Thyroid gland (tissue), 4 donors: ENCODE measurements around the gene STRN3.

Experiments
- CTCF ChIP-seq, 6 experiments: fragments of 200-600 bp in 3 of 6; fragments of 450-650 bp in 3 of 6; sonication (generic) in 3 of 6; IDR thresholded peaks; one replicate each; pipeline ENCODE4 v1.5.1; 2016 to 2019; ENCODE audit warnings: antibody characterized with exemption in 6 of 6, mild to moderate bottlenecking in 2 of 6, inconsistent platforms in 1 of 6, moderate library complexity in 1 of 6
- POLR2A ChIP-seq, 2 donors: fragments of 450-650 bp; IDR thresholded peaks; one replicate each; pipeline ENCODE4 v1.6.1; 2017; ENCODE audit warnings: antibody characterized with exemption in 2 of 2, mild to moderate bottlenecking in 2 of 2, moderate library complexity in 1 of 2

DNA sequence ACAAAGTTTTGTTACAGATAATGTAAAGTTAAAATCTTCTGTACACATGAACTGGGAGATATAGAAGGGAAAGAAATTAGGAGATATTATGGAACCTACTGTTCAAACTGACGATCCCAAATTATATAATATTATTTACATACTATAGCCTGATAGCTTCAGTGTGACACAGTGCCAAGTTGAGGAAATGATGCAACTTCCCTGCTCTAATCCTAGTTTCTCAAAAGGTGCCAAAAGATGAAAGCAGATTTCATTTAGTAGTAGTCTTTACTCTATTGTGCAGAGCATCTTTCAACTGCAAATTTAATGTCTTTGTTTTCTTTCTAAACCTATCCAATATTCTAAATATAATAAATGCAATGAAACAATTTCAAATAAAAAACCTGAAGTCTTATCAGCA lies 104.9 kb downstream of the STRN3 start:
- TF ChIP-seq CTCF (IDR thresholded peaks at IDR 0.05) (no peak), POLR2A (IDR thresholded peaks at IDR 0.05) (no peak)
